Thyroid gland (tissue), 4 donors: ENCODE data around the gene TEAD3. TPM values are rescaled to one million over a fixed set of nuclear protein-coding genes. Genes with fewer than 3 reads are reported as not detected.

Source experiments
- DNase-seq, 2 donors: peaks; one replicate each; pipeline ENCODE4 v3.0.0-alpha.2; 2019
- H3K27ac ChIP-seq, 3 donors: fragments of 200-600 bp; sonication (generic); 1 replicate in 2 of 3; 2 replicates in 1 of 3; pipeline ENCODE4 v1.5.1; 2016 to 2019; ENCODE audit warnings: mild to moderate bottlenecking in 1 of 3, moderate library complexity in 1 of 3
- H3K27me3 ChIP-seq: fragments of 200-600 bp; sonication (generic); one replicate; pipeline ENCODE4 v1.5.1; 2019
- H3K36me3 ChIP-seq, 2 donors: fragments of 200-600 bp; sonication (generic); one replicate each; pipeline ENCODE4 v1.5.1; 2016 to 2019
- H3K4me1 ChIP-seq, 2 donors: fragments of 200-600 bp; sonication (generic); one replicate each; pipeline ENCODE4 v1.5.1; 2017 to 2019
- H3K4me3 ChIP-seq, 3 donors: fragments of 200-600 bp; sonication (generic); replicated peaks in 1 of 3; 1 replicate in 2 of 3; 2 replicates in 1 of 3; pipeline ENCODE4 v1.5.1; 2016; ENCODE audit warnings: mild to moderate bottlenecking in 1 of 3
- H3K9me3 ChIP-seq: fragments of 200-600 bp; sonication (generic); one replicate; pipeline ENCODE4 v1.5.1; 2017
- POLR2A ChIP-seq, 2 donors: fragments of 450-650 bp; IDR thresholded peaks; one replicate each; pipeline ENCODE4 v1.6.1; 2017; ENCODE audit warnings: antibody characterized with exemption in 2 of 2, mild to moderate bottlenecking in 2 of 2, moderate library complexity in 1 of 2
- WGBS, 2 donors: methylation state at CpG; one replicate each; pipeline ENCODE4 v1.1.5; 2017; 5-methylcytosine and 5-hydroxymethylcytosine counted together
- intact Hi-C: fragments of 100-400 bp; cut with DNase I; formaldehyde crosslinking; loops from one replicate; pipeline ENCODE4 v1.15.1; 2023
- total RNA-seq, 4 donors: library from RNA; depleted of rRNA; stranded (reverse); fragments of >200 nt; gene quantifications; one replicate each; pipeline ENCODE4 v1.2.3, GENCODE V29; 2016
- TF ChIP-seq, protein P1 (sequence below), 6 experiments: fragments of 200-600 bp in 3 of 6; fragments of 450-650 bp in 3 of 6; sonication (generic) in 3 of 6; IDR thresholded peaks; one replicate each; pipeline ENCODE4 v1.5.1; 2016 to 2019; ENCODE audit warnings: antibody characterized with exemption in 6 of 6, mild to moderate bottlenecking in 2 of 6, inconsistent platforms in 1 of 6, moderate library complexity in 1 of 6

Gene TEAD3
- total RNA-seq, 4 donors from 2014 or later, result 9.9 to 17.0 (median 11.2) TPM

DNA sequence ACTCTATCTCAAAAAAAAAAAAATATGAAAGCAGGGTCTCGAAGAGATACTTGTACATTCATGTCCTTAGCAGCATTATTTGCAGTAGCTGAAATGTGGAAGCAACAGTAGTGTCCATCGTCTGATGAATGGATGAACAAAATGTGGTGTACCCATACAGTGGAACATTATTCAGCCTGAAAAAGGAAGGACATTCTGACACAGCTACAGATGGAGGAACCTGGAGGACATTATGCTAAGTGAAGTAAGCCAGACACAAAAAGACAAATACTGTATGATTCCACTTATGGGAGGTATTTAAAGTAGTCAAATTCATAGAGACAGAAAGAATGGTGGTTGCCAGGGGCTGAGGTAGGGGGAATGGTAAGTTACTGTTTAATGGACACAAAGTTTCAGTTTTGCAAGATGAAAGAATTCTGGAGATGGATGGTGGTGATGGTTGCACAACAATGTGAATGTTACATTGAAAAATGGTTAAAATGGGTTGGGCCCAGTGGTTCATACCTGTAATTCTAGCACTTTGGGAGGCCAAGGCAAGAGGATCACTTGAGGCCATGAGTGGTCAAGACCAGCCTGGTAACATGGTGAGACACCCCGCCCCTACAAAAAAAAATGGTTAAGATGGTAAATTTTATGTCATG is 27.6 kb upstream of the TEAD3 start:
- no peak for DNase-seq
- Histone ChIP-seq H3K36me3 (no peaks in the 10 kb centered on the region), H3K27ac (no peak overlapping the region), H3K4me1 (peaks cover 0 to 10% of the 10 kb centered on the region in 2 donors), H3K9me3 (no peaks in the 10 kb centered on the region), H3K4me3 (no peak overlapping the region), H3K27me3 (no peaks in the 10 kb centered on the region)
- 91 to 94% methylated on average over 3 of the region's 3 CpGs for WGBS, 2 donors
- intact Hi-C loops, result loop anchor here (5.0 to 10.0 kb wide), 2 partner anchors 58 to 110 kb away; no protein-coding TSS in a partner anchor
- TF ChIP-seq POLR2A (IDR thresholded peaks at IDR 0.05), result no peak
- TF ChIP-seq, protein P1, sequence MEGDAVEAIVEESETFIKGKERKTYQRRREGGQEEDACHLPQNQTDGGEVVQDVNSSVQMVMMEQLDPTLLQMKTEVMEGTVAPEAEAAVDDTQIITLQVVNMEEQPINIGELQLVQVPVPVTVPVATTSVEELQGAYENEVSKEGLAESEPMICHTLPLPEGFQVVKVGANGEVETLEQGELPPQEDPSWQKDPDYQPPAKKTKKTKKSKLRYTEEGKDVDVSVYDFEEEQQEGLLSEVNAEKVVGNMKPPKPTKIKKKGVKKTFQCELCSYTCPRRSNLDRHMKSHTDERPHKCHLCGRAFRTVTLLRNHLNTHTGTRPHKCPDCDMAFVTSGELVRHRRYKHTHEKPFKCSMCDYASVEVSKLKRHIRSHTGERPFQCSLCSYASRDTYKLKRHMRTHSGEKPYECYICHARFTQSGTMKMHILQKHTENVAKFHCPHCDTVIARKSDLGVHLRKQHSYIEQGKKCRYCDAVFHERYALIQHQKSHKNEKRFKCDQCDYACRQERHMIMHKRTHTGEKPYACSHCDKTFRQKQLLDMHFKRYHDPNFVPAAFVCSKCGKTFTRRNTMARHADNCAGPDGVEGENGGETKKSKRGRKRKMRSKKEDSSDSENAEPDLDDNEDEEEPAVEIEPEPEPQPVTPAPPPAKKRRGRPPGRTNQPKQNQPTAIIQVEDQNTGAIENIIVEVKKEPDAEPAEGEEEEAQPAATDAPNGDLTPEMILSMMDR (IDR thresholded peaks at IDR 0.05), result no peak

DNA sequence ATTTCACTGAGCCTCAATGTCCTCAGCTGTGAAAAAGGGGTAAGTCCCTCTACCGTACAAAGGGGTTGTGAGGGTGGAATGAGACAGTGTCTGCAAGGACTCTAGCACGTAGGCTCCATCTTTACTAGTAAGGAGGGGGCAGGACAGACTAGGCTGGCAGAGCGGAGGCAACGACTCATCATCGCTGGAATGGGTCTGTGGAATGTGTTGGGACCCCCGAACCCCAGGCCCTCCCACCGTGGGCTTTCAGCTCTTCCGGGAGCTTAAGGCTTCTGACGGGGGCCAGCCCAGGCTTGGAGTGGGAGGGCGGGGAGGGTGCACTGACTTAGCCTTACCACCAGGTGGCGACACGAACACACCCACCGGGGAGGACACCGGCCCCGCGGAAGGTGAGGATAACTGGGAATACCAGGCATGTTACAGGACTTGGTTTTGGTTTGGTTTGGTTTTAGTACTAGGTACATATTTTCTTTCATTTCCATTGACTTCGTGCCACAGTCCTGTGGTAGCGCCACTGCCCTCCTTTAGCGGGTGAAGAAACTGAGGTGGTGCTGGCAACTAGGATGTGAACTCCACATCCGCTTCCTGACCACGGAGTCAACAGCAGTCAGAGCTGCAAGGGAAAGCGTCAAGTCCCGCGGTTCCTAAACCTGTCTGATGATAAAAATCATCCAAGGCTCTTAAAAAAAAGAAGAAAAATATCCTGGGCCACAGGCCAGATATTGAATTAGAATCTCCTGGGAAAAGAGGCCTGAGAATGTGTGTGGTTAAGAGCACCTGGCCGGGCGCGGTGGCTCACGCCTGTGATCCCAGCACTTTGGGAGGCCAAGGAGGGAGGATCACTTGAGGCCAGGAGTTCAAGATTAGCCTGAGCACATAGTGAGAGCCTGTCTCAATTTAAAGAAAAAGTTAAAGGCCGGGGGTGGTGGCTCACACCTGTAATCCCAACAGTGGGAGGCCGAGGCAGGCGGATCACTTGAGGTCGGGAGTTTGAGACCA is 26.1 kb upstream of the TEAD3 start:
- DNase-seq, result peak; percentile 73 to 81
- TF ChIP-seq, protein P1 (IDR thresholded peaks at IDR 0.05), result peak; percentile 94 to 100 (median 96)
- no peak for TF ChIP-seq POLR2A (IDR thresholded peaks at IDR 0.05)
- WGBS, 2 donors, result 38 to 51% methylated on average over 23 to 32 of the region's 32 CpGs
- Histone ChIP-seq H3K36me3 (no peaks in the 10 kb centered on the region), H3K4me3 (no peak overlapping the region), H3K27ac (peak overlapping the region in 1 of 3 donors; percentile 10), H3K9me3 (no peaks in the 10 kb centered on the region), H3K4me1 (peaks cover 0 to 10% of the 10 kb centered on the region in 2 donors), H3K27me3 (no peaks in the 10 kb centered on the region)
- intact Hi-C loops, result loop anchor here (2.0 to 10.0 kb wide), 3 partner anchors 59 to 214 kb away; partner anchors contain the start of gene ARMC12

DNA sequence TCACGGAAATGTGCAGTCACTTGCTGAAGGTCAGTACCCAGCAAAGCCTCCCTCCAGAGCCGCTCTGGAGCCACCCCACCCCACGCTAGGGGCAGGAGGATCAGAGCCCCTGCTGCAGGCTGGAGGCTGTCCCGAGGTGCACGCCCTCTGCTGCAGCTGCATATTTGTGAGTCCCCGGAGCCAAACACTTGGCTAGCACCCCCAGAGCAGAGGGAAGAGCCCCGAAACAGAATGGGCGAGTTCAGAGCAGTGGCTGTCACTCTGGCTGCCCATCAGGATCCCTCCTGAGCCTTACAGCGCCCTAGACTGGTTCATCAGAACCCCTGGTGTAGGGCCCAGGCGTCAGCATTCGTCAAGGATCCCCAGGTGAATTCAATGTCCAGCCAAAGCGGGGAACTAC is 25.3 kb upstream of the TEAD3 start:
- WGBS, 2 donors, result 62 to 82% methylated on average over 9 to 11 of the region's 12 CpGs
- TF ChIP-seq, protein P1 (IDR thresholded peaks at IDR 0.05), result no peak
- TF ChIP-seq POLR2A (IDR thresholded peaks at IDR 0.05), result no peak
- H3K27me3 ChIP-seq, result no peaks in the 10 kb centered on the region
- H3K9me3 ChIP-seq, result no peaks in the 10 kb centered on the region
- H3K36me3 ChIP-seq, result no peaks in the 10 kb centered on the region
- H3K4me1 ChIP-seq, result peaks cover 0 to 10% of the 10 kb centered on the region in 2 donors
- no peak for DNase-seq
- no peak overlapping the region for H3K4me3 ChIP-seq
- H3K27ac ChIP-seq, result no peak overlapping the region
- intact Hi-C loops, result loop anchor here (2.0 to 10.0 kb wide), 3 partner anchors 60 to 215 kb away; partner anchors contain the start of gene ARMC12

DNA sequence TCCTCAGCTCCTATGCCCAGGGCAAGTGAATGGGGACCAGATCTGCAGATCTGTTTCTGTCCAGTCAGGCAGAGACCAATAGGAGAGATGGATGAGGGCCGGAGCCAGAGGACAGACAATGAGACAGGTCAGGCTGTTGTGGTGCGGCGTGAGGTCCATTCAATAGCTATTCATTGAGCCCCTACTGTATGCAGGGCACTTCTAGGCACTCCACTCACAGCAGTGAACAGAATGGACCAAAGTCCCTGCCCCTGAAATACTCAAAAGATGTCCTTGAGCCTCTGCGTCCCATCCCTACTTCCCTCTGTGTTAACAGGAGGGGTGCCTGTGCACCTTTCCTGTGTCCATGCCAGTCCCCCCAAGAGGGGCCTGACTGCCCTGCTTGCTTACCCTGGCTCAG is 24.4 kb upstream of the TEAD3 start:
- WGBS, 2 donors, result 78 to 81% methylated on average over 4 of the region's 4 CpGs

More for the DNA sequence above, 24.4 kb upstream of the TEAD3 start:
- Histone ChIP-seq H3K9me3 (no peaks in the 10 kb centered on the region), H3K27ac (no peak overlapping the region), H3K4me1 (peaks cover 0 to 10% of the 10 kb centered on the region in 2 donors), H3K36me3 (no peaks in the 10 kb centered on the region), H3K4me3 (no peak overlapping the region), H3K27me3 (no peaks in the 10 kb centered on the region)
- DNase-seq, result no peak
- intact Hi-C loops, result loop anchor here (5.0 to 10.0 kb wide), 2 partner anchors 61 to 114 kb away; no protein-coding TSS in a partner anchor
- TF ChIP-seq, protein P1 (IDR thresholded peaks at IDR 0.05), result no peak
- TF ChIP-seq POLR2A (IDR thresholded peaks at IDR 0.05), result no peak
